Epidermal melanocyte (primary cell): ENCODE data around the gene LDHAL6A.

Source experiments
- DNase-seq: peaks from one replicate; pipeline ENCODE4 v3.0.0; 2011; ENCODE audit warnings: low spot score; ENCODE audit not compliant: insufficient read length

Gene LDHAL6A

GRCh38 chr11:18490736-18491485 lies 35.3 kb downstream of the LDHAL6A start:
- no peak for DNase-seq

GRCh38 chr11:18491924-18492323 lies 36.3 kb downstream of the LDHAL6A start:
- no peak for DNase-seq

GRCh38 chr11:18492888-18493287 lies 37.2 kb downstream of the LDHAL6A start:
- DNase-seq: no peak

- no peak for DNase-seq
Measured at GRCh38 chr11:18493310-18493709, 37.7 kb downstream of the LDHAL6A start.

GRCh38 chr11:18495271-18495670 lies 39.6 kb downstream of the LDHAL6A start:
- DNase-seq: no peak

GRCh38 chr11:18495703-18496102 lies 40.0 kb downstream of the LDHAL6A start:
- no peak for DNase-seq

GRCh38 chr11:18498039-18498438 lies 42.4 kb downstream of the LDHAL6A start:
- DNase-seq: no peak

GRCh38 chr11:18501629-18502028 lies 46.0 kb downstream of the LDHAL6A start:
- DNase-seq: no peak

GRCh38 chr11:18502352-18502751 lies 46.7 kb downstream of the LDHAL6A start:
- DNase-seq: no peak

- no peak for DNase-seq
Measured at GRCh38 chr11:18521122-18521521, 65.5 kb downstream of the LDHAL6A start.

GRCh38 chr11:18522388-18522787 lies 66.7 kb downstream of the LDHAL6A start:
- DNase-seq: no peak

GRCh38 chr11:18523084-18523483 lies 67.4 kb downstream of the LDHAL6A start:
- no peak for DNase-seq

- no peak for DNase-seq
Measured at GRCh38 chr11:18524248-18524647, 68.6 kb downstream of the LDHAL6A start.

GRCh38 chr11:18526130-18526520 lies 70.5 kb downstream of the LDHAL6A start:
- no peak for DNase-seq

GRCh38 chr11:18526521-18527296 lies 71.1 kb downstream of the LDHAL6A start, which contains the start of gene TSG101:
TSS of gene TSG101 (minus strand) at chr11:18526942. CDS start at chr11:18526816, 126 bp downstream.
- peak; percentile 88 for DNase-seq

- DNase-seq: peak; percentile 15
Measured at GRCh38 chr11:18527512-18527911, 71.9 kb downstream of the LDHAL6A start.
